HG03139 (cell line): ENCODE data around the gene NAA25.
"Not testable (repeated sequence)": the region's sequence is repeated elsewhere in the genome, so short reads cannot be mapped to it uniquely, and the experiment has no call there.

Experiments used
- ATAC-seq: cut with Tn5 transposase; IDR thresholded peaks from one replicate; pipeline ENCODE4 v1.9.1; 2021; ENCODE audit not compliant: unreplicated experiment

The NAA25 gene

DNA sequence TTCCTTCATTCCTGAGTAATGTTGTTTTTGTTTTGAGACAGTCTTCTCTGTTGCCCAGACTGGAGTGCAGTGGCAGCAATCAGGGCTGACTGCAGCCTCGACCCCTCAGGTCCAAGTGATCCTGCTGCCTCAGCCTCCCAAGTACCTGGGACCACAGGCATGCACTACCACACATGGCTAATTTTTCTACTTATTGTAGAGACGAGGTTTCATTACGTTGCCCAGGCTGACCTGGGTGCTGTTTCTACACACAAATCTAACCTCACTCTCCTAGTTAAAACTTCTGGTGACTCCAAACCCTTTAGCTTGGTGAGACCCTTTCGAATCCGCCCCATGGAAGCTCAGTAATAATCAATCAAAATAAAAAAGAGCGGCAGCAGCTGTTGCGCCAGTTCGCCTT is 96.9 kb downstream of the NAA25 start:
- ATAC-seq: no peak

DNA sequence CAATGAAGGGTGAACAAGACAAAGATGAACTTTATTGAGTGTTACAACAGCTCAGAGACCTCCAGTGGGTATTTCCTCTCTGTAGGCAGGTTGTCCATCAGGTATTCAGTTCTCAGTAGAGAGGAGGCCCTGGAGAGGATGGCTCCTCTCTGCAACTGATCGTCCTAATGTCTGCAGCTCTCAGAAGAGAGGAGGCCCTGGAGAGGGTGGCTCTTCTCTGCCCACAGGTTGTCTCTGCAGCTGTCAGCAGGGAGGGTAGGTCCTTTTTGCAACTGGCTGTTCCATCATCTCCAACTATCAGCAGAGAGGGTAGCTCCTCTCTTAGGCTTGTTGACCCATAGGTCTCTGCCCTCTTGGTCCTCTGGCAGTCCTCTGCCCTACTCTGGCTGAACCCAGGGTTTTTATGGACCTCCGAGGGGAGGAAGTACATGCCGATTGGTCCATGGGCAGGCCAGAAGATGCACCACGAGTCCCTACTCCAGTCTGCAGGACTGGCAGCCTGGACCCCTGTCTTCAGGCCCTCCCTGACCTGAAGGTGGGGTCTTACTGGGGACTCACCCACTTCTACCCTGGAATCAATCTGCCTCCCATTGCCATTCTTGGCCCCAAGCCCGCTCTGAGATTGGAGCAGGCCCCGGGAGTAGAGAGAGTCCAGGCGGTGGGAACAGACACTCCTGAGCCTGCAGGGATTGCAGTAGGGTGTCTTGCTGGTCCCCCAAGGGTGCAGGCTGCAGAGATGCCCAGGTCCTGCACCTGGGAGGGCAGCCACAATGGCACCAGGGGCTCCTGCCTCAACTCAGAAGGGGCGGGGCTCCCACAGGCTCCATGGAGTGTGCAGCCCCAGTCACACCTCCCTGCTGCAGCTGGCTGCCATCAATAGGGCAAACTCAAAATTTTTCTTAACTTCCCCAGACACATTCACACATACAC is 97.9 kb downstream of the NAA25 start:
- ATAC-seq: no peak

DNA sequence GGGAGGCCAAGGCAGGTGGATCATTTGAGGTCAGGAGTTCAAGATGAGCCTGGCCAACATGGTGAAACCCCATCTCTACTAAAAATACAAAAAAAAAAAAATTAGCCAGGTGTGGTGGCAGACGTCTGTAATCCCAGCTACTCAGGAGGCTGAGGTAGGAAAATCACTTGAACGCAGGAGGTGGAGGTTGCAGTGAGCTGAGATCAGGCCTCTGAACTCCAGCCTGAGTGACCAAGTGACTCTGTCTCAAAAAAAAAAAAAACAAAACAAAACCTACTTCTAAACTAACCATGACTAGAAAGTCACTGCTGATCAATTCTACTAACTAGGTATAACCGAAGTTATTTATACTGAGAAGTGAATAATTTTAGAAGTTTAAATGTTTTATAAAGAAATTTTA is 99.0 kb downstream of the NAA25 start:
- not testable (repeated sequence) for ATAC-seq

DNA sequence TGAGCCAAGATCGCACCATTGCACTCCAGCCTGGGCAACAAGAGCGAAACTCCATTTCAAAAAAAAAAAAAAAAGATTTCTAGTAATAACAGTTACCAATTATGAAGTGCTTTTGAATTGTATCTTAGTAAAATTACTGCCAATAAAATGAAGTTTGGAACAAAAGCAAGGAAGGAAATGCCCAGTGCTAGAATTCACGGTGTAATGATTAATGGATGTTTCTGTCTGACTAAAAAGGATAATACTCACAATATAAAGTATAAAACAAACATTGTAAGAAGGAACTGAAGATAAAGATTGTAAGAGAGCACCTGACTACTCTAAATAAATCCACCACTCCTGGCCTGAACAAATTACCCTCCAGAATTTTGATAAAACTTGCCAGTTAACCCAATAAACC is 99.7 kb downstream of the NAA25 start:
- ATAC-seq: no peak

DNA sequence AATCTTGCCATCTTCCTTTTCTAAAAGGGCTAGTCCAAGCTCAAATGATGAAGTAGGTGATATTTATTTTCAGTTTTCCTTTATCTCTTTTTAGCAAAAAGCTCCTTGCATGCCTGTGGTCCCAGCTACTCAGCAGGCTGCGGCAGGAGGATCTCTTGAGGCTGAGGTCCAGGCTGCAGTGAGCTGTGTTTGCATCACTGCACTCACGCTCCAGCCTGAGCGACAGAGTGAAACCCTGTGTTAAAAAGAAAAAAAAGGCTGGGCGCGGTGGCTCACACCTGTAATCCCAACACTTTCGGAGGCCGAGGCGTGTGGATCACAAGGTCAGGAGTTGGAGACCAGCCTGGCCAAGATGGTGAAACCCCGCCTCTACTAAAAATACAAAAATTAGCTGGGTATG is 100.6 kb downstream of the NAA25 start:
- ATAC-seq: no peak

DNA sequence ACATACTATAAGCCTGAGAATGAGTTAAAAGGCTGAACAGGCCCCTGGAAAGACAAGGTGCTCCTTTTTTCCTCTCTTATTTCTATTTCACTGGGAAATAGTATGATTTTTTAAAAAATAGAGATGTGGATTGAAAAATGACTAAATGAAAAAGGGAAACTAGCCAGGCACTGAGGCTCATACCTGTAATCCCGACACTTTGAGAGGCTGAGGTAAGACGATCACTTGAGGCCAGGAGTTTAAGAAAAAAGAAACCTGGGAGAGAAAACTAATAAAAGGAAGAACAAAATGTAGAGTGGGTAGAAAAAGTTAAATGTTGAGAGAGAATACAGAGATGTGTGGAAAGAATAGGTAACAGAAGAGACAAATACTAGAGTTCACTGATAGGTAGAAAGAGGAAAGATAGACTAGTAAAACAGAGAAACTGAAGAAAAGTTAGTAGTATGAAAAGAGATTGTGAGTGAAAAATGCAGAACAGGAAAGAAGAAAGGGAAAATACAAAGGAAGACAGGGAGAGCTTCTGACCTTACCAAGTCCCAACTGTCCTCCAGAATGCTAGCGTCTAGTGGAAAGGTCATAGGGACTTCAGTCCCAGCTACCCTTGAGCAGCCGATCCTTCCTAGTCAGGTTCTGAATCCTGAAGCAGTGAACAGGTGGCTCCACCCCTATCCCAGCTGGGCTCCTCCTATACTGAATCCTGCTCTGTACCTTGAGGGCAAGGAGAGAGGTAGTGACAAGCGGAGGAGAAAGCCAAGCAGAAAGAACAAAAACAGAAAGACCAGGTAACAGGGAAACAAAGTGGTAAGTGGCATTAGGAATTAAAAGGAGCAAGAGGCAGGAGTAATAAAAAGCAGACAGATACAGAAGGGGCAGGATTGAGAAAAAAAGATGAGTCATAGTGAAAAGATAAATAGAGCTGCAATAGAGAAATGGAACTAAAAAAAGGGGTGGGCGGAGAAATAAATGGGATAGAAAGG is 102.9 kb downstream of the NAA25 start:
- ATAC-seq: no peak

DNA sequence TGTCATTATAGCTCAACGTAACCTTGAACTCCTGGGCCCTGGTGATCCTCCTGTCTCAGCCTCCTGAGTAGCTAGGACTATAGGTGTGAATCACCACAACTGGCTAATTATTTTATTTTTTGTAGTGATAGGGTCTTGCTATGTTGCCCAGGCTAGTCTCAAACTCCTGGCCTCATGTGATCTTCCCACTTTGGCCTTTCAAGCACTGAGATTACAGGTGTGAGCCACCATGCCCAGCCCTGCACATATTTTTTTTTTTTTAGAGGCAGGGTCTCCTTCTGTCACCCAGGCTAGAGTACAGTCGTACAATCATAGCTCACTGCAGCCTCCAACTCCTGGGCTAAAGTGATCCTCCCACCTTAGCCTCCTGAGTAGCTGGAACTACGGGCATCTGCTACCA is 104.5 kb downstream of the NAA25 start:
- no peak for ATAC-seq

DNA sequence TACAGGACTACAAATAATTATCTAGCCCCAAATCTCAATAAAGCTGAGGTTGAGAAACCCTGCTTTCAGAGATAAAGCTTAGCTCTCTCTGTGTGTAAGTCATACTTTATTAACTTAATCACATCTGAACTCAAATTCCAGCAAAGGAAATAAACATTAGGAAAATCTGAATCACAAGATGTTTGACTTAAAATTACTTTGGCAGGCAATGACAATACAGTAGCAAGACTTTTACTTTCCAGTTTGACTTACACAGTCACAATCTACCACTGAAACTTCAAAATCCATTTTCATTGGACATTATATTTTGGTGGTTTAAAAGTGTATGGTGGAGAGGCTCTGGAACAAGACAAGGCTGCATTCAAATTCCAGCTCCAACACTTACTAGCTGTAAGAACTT is 107.0 kb downstream of the NAA25 start:
- no peak for ATAC-seq

DNA sequence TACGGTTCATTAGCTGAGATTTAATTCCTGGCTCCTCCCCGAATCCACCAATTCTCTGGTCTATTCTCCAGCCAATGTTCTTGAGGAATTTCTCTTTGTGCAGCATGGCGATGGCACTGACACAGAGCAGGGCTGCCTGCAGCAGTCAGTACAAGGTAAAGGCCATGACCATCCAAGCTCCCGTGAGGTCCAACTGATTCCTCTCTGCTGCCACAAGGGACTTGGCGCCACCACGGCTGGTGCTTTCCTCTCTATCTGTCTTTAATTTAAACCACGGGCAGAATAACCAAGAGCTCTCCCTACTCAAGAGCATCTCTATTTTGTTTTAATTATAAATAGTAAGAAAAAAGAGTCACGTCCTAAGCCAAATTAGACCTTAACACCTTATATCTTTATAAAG is 107.8 kb downstream of the NAA25 start:
- no peak for ATAC-seq

DNA sequence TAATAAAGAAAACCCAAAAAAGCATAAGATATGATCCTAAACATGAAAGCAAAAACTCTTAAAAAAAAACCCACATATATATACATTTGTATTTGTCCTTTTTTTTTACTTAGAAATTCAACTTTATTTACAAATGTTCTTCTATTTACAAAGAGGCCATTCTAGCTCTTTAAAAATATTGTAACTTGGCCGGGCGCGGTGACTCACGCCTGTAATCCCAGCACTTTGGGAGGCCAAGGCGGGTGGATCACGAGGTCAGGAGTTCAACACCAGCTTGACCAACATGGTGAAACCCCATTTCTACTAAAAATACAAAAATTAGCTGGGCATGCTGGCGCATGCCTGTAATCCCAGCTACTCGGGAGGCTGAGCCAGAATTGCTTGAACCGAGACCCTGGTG is 109.5 kb downstream of the NAA25 start:
- ATAC-seq: not testable (repeated sequence)

DNA sequence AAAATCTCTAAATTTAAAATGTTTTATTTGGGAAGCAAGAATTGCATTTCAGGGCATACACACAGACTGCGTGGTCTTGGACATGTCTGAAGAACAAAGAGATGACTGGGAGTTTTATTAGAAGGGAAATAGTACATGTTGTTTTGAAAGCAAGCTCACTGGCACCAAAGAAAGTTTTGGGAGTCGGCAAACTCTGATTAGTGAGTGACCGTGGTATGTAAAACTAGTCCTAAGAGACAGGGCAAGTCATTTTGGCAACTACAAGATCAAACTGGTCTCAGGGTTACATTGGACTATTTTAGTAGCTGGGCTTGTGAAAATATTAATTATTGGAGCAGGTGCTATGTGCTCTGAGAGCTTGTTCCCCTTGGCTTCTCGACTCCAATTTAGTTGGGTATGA is 110.6 kb downstream of the NAA25 start:
- ATAC-seq: no peak

DNA sequence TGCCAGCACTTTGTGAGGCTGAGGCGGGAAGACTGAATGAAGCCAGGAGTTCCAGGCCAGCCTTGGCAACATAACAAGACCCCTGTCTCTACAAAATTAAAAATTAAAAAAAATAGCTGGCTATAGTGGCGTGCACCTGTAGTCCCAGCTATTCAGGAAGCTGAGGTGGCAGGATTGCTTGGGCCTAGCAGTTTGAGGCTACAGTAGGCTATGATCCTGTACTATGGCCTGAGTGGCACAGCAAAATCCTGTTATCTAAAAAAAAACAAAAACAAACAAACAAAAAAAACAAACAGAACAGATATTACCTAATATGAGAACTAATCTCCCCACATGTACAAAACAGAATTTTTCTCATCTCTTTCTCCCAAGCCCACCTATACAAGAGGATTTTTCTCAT is 111.3 kb downstream of the NAA25 start:
- ATAC-seq: no peak

DNA sequence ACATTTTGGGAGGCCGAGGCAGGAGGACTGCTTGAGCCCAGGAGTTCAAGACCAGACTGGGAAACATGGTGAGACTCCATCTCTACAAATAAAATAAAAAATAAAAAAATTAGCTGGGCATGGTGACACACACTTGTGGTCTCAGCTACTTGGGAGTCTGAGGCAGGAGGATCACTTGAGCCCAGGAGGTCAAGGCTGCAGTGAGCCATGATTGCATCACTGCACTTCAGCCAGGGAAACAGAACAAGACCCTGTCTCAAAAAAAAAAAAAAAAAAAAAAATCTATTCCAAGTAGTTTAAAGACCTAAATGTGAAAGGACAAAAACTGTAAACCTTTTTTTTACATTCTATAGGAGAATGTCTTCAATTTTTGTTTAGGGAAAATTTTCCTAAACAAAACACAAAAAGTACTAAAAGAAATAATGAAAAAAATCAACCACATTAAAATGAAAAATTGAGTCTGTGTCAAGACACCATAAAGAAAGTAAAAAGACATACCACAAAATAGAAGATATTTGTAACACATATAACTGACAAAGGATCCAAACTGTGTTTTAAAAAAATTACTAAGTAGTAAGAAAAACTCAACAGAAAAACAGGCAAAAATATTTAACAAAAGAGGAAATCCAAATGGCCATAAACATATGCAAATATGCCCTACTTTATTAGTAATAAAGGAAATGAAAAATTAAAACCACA is 112.7 kb downstream of the NAA25 start:
- no peak for ATAC-seq

DNA sequence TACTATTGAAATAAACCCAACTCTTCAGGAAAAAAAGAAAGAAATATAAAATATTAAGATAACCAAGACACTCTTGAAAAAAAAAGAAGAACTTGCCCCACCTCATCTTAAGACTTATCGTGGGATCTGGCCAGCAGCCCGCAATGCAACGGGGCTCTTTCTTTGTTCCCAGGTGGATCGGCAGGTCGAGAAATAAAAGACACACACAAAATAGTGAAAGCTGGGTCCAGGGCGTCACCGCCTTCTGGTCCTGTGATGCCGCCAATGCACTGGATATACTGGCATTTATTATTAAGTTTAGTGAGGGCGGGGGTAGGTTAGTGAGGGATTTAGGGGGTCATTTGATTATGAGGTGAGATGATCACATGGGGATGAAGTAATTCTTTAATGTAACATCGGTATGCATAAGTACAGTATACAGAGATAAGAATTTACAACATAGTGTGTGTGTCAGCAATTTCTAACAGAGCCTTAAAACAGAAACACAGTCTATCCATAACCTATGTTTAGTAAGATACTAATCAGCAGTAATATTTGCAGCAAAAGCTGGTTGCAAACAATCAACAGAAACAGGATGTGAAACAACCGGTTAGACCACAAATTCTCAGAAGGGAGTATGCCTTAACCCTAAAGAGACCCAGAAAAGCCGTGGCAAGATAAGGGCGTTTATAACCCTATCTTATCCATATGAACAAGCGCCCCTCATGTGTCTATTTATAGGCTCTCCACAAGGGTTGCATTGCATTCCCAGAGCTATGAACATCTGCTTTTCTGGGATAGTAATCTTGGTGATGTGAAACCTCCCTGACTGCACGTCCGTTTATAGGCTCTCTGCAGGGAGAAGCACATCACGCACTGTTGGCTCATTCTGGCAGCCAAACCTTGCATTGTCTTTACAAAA is 114.1 kb downstream of the NAA25 start:
- peak; percentile 14 for ATAC-seq

DNA sequence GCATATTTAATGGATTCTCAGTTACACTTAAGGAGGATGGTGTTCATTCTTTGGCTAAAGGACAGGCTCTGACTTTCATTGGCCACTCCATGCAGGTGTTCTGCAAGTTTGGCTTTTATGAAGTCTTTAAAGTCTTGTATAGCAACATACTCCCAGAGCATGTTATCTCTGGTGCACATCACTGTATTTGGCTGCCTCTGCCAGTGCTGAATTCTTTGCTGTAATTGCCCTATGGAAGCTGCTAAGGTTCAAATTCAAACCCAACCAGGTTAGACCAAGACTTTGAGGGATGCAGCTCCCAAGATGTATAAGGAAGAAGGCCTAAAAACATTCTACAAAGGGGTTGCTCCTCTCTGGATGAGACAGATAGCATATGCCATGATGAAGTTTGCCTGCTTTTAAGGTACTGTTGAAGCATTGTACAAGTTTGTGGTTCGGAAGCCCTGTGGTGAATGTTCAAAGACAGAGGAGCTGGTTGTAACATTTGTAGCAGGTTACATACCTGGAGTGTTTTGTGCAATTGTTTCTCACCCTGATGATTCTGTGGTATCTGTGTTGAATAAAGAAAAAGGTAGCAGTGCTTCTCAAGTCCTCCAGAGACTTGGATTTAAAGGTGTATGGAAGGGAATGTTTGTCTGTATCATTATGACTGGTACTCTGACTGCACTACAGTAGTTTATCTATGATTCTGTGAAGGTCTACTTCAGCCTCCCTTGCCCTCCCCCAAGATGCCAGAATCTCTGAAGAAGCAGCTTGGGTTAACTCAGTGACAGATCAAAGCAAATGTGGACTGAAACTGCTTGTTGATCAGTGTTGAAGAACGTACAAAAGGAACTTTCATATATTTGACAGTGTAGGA is 115.1 kb downstream of the NAA25 start:
- ATAC-seq: peak; percentile 52

DNA sequence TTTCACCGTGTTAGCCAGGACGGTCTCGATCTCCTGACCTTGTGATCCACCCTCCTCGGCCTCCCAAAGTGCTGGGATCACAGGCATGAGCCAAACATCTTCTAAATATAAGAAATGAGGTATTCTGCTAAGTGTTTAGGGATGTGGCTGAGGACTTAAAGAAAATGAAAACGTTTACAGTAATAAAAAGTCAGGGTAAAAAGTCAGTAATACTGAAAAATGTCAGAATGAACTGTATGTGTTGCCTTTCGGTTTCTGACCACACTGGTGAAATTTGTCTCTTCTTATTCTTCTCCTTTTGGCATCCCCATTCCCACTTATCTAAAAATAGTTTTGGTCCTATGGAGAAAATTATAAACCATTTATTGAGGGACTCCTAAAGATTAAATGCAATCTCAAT is 116.1 kb downstream of the NAA25 start:
- no peak for ATAC-seq

DNA sequence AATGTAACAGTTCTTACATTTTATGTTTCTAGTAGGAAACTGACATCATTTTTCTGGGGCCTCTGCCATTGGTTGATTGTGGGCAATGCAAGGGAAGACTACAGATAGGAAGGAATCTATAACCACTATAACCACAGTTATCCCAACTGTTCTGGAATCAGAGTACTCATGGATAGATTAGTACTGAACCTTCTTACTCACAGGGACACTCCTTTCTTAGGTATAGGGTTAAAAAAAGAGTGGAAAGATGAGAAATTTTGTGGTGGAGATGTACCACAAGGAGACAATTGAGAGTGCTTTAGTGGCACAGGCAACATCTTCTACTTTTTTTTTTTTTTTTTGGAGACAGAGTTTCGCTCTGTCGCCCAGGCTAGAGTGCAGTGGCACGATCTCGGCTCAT is 116.6 kb downstream of the NAA25 start:
- no peak for ATAC-seq

DNA sequence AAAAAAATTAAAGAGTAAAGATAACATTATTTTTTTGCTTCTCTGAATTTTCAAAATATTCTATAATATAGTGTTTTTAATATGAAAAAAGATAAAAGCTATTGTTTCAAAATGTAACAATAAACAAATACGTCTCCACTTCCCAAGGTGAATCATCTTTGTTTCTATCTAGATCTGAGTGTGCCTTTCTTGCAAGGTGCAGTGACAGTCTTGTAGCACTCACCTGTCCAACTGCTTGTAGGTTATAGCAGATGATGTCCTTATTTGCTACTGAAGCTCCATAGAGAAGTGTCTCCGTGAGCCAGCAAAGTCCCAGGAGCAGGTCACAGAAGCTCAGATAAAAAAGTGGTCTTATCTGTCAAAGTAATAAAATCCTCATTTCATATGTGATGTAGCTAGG is 117.0 kb downstream of the NAA25 start:
- no peak for ATAC-seq

DNA sequence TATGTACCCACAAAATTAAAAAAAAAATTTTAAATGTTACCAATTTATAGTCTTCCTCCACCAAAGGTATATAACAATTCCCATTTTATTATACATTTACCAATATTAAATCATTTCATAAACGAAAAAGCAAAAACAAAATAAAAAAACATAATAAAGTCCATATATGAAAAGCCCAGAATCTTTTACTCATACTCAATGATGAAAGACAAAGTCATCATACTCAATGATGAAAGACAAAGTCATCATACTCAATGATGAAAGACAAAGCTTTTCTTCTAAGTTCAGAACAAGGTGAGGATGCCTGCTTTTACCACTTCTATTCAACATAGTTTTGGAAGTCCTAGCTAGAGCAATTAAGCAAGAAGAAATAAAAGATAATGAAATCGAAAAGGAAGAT is 123.8 kb downstream of the NAA25 start:
- ATAC-seq: no peak
